ENCODE data around the gene LEKR1.

GRCh38 chr3:156787001-156787400, 39.2 kb upstream of the LEKR1 start:
- TF ChIP-seq, protein P1, sequence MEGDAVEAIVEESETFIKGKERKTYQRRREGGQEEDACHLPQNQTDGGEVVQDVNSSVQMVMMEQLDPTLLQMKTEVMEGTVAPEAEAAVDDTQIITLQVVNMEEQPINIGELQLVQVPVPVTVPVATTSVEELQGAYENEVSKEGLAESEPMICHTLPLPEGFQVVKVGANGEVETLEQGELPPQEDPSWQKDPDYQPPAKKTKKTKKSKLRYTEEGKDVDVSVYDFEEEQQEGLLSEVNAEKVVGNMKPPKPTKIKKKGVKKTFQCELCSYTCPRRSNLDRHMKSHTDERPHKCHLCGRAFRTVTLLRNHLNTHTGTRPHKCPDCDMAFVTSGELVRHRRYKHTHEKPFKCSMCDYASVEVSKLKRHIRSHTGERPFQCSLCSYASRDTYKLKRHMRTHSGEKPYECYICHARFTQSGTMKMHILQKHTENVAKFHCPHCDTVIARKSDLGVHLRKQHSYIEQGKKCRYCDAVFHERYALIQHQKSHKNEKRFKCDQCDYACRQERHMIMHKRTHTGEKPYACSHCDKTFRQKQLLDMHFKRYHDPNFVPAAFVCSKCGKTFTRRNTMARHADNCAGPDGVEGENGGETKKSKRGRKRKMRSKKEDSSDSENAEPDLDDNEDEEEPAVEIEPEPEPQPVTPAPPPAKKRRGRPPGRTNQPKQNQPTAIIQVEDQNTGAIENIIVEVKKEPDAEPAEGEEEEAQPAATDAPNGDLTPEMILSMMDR (IDR thresholded peaks at IDR 0.05): no peak
- no peak for TF ChIP-seq POLR2A (IDR thresholded peaks at IDR 0.05)
